GM18858 (cell line): ENCODE results near the gene SNRPD1.
"Not testable (repeated sequence)": the region's sequence is repeated elsewhere in the genome, so short reads cannot be mapped to it uniquely, and the experiment has no call there.

ENCODE experiments used
- ATAC-seq: cut with Tn5 transposase; IDR thresholded peaks from one replicate; pipeline ENCODE4 v1.9.1; 2021; ENCODE audit not compliant: unreplicated experiment

The SNRPD1 gene

DNA sequence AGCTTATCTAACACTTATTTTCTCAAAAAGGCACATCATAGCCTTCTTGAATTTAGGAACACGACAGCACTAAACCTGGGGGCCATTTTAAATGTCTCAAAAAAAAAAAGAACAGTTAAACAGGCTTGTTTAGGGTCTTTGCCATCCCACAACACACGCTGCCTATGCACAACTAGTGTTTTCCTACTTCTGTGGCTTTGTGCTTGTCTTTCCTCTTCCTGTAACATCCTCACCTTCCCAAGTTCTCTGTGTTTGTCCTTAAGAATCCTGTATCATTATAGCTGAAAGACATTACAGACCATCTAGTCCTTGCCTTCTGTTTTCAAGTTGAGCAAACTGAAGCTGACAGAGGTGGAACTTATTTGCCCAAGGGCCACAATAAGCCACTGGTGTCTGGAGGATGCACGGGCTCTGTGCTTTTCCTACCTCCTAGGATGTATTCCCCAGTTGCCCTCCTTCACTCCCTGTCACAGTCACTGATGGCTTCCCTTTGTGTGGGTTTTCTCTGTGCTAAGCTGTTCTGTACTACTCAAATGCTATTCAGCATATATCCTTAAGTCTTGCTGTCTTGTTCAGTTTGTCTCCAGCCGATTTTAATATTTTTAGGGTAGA, 22.6 kb downstream of the SNRPD1 start:
- ATAC-seq: no peak

DNA sequence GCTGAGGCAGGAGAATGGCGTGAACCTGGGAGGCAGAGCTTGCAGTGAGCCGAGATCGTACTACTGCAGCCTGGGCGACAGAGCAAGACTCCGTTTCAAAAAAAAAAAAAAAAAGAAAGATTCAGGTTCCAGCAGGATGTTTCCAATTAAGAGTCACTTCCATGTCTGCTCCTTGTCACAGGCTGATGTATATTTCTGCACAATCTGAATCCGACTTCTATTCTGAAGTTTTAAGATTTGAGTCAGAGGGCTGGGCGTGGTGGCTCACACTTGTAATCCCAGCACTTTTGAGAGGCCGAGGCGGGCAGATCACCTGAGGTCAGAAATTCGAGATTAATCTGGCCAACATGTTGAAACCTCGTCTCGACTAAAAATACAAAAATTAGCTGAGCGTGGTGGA, 24.7 kb downstream of the SNRPD1 start:
- no peak for ATAC-seq

DNA sequence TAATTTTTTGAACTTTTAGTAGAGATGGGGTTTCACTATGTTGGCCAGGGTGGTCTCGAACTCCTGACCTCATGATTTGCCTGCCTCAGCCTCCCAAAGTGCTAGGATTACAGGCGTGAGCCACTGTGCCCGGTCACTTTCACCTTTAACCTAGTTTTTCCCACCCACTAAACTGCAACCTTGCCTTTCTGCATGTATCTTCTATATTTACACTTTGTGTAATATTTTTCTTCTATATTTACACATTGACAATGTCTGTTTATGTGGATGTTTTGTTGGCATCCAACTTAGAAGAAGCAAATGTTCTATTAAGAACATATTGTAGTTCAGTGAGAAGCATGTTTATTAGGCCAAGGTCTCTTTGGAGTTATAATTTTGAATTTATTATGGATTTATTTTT, 26.7 kb downstream of the SNRPD1 start:
- ATAC-seq: no peak

GRCh38 chr18:21640375-21640774, 28.3 kb downstream of the SNRPD1 start:
- ATAC-seq: not testable (repeated sequence)

DNA sequence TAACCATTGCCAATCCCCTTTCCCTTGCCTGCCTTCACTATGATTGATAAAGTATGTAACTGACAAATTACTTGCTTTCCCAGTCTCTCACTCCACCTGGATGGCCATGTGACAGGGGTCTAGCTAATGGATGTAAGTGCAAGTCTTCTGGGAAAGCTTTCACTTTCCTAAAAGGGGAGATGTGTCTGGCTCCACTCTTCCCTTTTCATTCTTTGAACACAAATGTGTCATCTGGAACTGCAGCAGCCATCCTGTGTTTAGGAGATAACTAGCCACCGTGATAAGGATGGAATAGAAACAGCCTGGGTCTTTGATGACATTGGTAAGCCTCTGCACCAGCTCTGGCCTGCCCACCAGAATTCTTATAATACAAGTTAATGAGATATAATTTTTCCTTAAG, 38.2 kb downstream of the SNRPD1 start:
- ATAC-seq: no peak

GRCh38 chr18:21652073-21652472, 40.0 kb downstream of the SNRPD1 start:
- no peak for ATAC-seq

DNA sequence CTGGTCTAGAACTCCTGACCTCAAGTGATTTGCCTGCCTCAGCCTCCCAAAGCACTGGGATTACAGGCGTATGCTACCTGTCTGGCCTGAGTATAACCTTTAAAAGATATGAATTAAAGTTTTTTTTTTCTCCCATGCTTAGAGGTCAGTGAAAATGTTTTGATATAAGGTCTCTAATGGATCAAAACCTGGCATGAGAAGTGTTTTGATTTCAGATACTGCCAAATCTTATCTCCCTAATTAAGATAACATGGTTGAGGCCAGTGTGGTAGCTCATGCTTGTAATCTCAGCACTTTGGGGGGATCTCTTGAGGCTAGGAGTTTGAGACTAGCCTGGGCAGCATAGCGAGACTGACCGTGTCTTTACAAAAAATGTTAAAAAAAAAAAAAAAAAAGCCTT, 41.2 kb downstream of the SNRPD1 start:
- no peak for ATAC-seq

DNA sequence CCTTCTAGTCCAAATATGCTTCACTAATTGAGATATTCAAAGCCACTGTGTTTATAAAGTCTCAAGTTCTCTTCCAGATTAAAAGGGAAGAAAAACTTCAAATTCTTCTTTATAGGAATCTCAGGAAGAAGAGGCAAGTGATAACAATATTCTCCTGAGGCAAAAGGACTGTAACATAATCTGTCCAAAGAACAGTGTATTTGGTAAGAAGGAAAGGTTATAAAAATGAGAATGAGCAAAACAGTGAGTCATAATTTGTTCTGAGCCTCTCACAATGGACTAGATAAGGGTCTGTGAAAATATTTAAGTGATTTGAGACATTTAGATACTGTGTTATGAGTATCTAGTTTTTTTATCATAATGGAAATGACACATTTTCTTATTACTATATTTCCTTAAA, 44.3 kb downstream of the SNRPD1 start:
- ATAC-seq: no peak

DNA sequence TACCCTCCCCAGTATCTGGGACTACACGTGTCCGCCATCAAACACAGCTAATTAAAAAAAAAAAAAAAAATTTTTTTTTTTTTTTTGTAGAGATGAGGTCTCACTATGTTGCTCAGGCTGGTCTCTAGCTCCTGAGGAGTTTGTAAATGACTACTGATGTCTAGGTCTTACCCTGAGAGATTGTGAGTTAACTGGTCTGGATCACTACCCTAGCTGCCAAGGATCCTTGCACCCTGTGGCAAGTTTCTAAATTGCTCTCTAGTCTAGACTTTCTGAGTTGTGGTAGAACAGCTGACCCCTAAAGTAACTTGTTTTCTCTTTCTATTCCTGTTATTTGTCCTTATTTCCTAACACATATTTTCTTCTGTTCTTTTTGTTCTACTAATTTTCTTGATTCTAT, 48.0 kb downstream of the SNRPD1 start:
- ATAC-seq: no peak

DNA sequence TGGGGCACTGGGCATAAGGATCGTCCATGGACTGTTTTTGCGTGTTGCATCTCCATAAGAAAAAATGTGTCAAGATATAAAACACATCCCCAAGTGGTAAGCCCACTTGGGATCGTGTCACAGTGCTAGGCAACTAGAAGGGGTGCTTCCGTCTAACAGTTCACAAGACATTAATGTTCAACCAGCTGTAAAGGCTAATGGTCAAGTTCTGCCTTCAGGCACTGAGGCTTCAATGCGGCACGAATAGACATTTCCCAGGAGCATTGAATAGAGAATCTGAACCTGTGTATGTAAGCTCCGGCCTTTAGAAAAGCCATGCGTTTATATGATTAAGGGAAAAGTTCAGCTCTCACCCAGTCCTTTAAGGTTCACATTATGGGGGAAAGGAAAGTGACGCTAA, 50.5 kb downstream of the SNRPD1 start:
- no peak for ATAC-seq

DNA sequence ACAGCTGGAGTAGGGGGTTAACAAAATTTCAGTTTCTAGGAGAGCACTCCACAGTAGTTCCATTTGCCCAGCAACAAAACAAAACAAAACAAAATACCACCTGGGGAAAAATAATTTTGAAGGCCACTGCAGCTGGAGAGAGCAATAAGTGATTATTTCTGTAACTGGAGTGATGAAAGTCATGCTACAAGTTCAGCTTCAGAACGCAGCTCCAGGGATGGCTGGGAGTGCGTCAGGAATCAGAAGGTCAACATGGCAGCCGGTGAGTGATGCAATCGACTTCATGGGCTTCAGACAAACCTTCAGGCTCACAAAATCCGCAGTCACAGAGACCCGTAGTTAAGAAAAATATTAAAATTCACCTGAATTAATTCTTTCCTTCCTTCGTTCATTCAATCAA, 51.5 kb downstream of the SNRPD1 start:
- ATAC-seq: no peak

DNA sequence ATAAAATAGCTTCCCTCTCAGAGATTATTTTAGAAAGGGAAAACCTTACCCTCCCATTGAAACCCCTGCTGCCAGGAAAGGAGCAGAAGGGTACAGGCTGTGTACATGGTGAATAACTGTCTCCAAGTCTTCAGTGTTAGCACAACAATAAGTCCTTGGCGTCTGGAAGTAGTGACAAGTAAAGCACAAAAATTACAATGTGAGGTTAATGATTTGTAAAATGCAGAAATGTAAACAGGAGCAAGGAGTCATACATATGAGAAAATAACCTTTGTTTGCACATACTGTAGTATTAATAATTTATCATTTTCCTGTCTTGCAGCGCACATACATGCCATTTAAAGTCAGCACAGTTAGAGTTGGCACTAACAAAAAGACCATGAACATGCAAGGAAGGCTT, 52.0 kb downstream of the SNRPD1 start:
- ATAC-seq: no peak

DNA sequence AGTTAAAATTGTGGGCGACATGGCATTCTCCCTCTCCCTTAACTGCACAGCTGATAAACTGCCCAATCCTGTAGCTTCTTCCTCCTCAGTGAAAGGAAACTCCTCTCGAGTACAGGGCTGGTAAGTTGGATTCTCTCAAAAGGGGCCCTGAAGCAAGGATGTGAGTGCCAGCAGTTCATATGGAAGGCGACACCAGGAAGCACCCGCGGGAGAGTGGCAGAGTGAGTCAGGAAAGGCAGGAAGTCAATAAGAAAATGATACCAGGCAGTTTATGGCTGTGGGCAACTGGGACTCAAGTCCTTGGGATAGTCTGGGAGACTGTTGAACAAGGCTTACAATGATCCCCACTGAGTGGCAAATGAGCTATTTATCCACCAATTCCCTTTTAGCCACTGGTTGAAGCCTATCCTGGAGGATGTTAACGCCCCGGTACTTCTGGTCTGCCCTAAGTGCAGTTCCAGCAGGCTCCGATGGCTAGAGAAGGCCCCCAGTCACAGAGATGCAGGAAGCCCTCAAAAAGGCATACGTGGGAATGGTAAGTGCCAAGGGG, 57.7 kb downstream of the SNRPD1 start:
- ATAC-seq: no peak

- ATAC-seq: no peak
Observed at GRCh38 chr18:21672521-21673267, 60.6 kb downstream of the SNRPD1 start.

DNA sequence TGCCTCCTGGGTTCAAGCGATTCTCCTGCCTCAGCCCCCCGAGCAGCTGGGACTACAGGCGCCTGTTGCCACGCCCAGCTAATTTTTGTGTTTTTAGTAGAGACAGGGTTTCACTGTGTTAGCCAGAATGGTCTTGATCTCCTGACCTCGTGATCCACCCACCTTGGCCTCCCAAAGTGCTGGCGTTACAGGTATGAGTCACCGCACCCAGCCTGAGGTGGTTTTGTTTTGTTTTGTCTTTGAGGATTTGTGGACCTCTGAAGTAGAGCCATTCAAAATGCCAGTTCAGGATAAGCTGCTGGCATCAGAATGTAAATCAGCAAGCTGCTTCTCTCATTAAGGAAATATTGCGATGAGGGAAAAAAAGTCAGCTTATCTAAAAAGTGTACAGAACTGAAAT, 63.2 kb downstream of the SNRPD1 start:
- not testable (repeated sequence) for ATAC-seq

DNA sequence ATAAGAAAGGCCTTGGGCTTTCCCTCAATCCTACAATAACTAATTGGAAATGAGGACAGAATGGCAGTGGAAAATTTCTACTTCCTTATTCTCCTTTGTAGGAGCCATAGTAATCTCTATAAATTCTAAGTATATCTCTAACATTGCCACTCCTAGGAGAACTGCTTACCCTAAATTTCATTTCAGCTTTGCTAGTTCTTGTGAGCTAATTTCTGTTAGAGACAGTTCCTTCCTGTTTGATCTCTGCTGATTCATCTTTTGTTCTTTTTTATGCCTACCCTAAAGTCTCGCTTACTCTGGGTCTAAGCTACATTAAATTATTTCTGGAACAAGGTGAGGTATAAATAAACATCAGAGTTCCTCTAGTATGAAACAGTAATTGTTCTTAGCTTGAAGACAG, 66.7 kb downstream of the SNRPD1 start:
- no peak for ATAC-seq

DNA sequence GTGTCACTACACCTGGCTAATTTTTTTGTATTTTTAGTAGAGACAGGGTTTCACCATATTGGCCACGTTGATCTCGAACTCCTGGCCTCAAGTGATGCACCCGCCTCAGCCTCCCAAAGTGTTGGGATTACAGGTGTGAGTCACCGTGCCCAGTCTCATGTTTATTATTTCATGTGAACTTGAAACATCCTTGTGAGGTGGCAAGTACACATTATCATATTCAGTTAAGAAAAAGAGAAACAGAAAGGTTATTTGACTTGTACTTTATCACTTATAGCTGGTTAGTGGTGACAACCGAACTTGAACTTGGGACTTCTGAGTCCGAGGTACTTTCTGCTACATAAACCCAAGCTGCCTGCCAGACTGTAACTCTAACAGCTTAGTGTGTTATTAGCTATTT, 68.0 kb downstream of the SNRPD1 start:
- ATAC-seq: no peak

- peak; percentile 37 for ATAC-seq
Observed at GRCh38 chr18:21682371-21683051, 70.4 kb downstream of the SNRPD1 start.
